Left ventricle myocardium superior (tissue), 1 donor: ENCODE data around the gene MYO1B. TPM values are rescaled to one million over a fixed set of nuclear protein-coding genes. Genes with fewer than 3 reads are reported as not detected.

Experiments used
- ATAC-seq: fragments of 200-7000 bp; cut with Tn5 transposase; one replicate; pipeline ENCODE4 v1.9.1; 2020; ENCODE audit warnings: mild to moderate bottlenecking, moderate library complexity
- DNase-seq: peaks from one replicate; pipeline ENCODE4 v3.0.0-alpha.2; 2020
- intact Hi-C: fragments of 100-400 bp; cut with micrococcal nuclease; formaldehyde crosslinking; loops from one replicate; pipeline ENCODE4 v1.11.0; 2022
- total RNA-seq: library from RNA; stranded (reverse); fragmentation: NEBNext Ultra II Directional; extraction: Animal tissue kit (Norgen Biotek cat#: 25700); gene quantifications from one replicate; pipeline ENCODE4 v1.2.1, GENCODE V29; 2021
- donor health status: DM: no; HTN: yes; CAD: no; lungs with severe emphysema.

MYO1B gene
- total RNA-seq, 1 donor from 2014 or later, result 16.0 TPM

- intact Hi-C loops, result no loop called here
- ATAC-seq (no peak), DNase-seq (no peak)
Measured at GRCh38 chr2:191252699-191253098, 7.5 kb downstream of the MYO1B start.

- DNase-seq, result no peak
- intact Hi-C loops, result no loop called here
- no peak for ATAC-seq
Measured at GRCh38 chr2:191253476-191253875, 8.3 kb downstream of the MYO1B start.

- ATAC-seq (no peak), DNase-seq (no peak)
- intact Hi-C loops, result no loop called here
Measured at GRCh38 chr2:191255271-191255670, 10.1 kb downstream of the MYO1B start.

GRCh38 chr2:191255756-191256312 lies 10.6 kb downstream of the MYO1B start:
- no peak for DNase-seq
- no peak for ATAC-seq
- intact Hi-C loops, result no loop called here

- intact Hi-C loops, result no loop called here
- no peak for DNase-seq
- ATAC-seq, result no peak
Measured at GRCh38 chr2:191257934-191258333, 12.7 kb downstream of the MYO1B start.

- ATAC-seq (no peak), DNase-seq (no peak)
- intact Hi-C loops, result no loop called here
Measured at GRCh38 chr2:191258996-191259395, 13.8 kb downstream of the MYO1B start.

- DNase-seq (no peak), ATAC-seq (no peak)
- intact Hi-C loops, result no loop called here
Measured at GRCh38 chr2:191262436-191262835, 17.2 kb downstream of the MYO1B start.

- peak; percentile 50 for ATAC-seq
- intact Hi-C loops, result no loop called here
Measured at GRCh38 chr2:191263050-191263449, 17.8 kb downstream of the MYO1B start.

GRCh38 chr2:191264647-191265081 lies 19.5 kb downstream of the MYO1B start:
- peak; percentile 14 for ATAC-seq
- no peak for DNase-seq
- intact Hi-C loops, result no loop called here

More at GRCh38 chr2:191263050-191263449, 17.8 kb downstream of the MYO1B start:
- DNase-seq, result no peak

GRCh38 chr2:191265311-191266170 lies 20.3 kb downstream of the MYO1B start:
- intact Hi-C loops, result no loop called here
- DNase-seq (no peak), ATAC-seq (peak; percentile 63)

- DNase-seq, result no peak
- ATAC-seq, result peak; percentile 12
- intact Hi-C loops, result no loop called here
Measured at GRCh38 chr2:191266201-191266600, 21.0 kb downstream of the MYO1B start.

GRCh38 chr2:191268596-191268995 lies 23.4 kb downstream of the MYO1B start:
- ATAC-seq (no peak), DNase-seq (no peak)
- intact Hi-C loops, result no loop called here

GRCh38 chr2:191270306-191271161 lies 25.3 kb downstream of the MYO1B start:
- intact Hi-C loops, result no loop called here
- no peak for DNase-seq
- peak; percentile 39 for ATAC-seq

- DNase-seq, result no peak
- peak; percentile 38 for ATAC-seq
- intact Hi-C loops, result no loop called here
Measured at GRCh38 chr2:191272064-191272463, 26.9 kb downstream of the MYO1B start.

- ATAC-seq (no peak), DNase-seq (no peak)
- intact Hi-C loops, result no loop called here
Measured at GRCh38 chr2:191274413-191274815, 29.2 kb downstream of the MYO1B start.

GRCh38 chr2:191276792-191277465 lies 31.7 kb downstream of the MYO1B start:
- intact Hi-C loops, result no loop called here
- DNase-seq (no peak), ATAC-seq (no peak)

- no peak for DNase-seq
- intact Hi-C loops, result no loop called here
- no peak for ATAC-seq
Measured at GRCh38 chr2:191280290-191280689, 35.1 kb downstream of the MYO1B start.

- intact Hi-C loops, result no loop called here
- DNase-seq (no peak), ATAC-seq (no peak)
Measured at GRCh38 chr2:191280834-191281756, 35.9 kb downstream of the MYO1B start.
